Lower leg skin (tissue), 4 donors: ENCODE measurements around the gene SPRED2. TPM values are rescaled to one million over a fixed set of nuclear protein-coding genes. Genes with fewer than 3 reads are reported as not detected.

Experiments used
- DNase-seq, 2 donors: peaks; one replicate each; pipeline ENCODE4 v3.0.0-alpha.2; 2019; ENCODE audit warnings: low spot score in 2 of 2
- H3K4me3 ChIP-seq: fragments of 200-600 bp; sonication (generic); 2 replicates; pipeline ENCODE4 v1.5.1; 2017; ENCODE audit warnings: mild to moderate bottlenecking, low read depth; ENCODE audit not compliant: poor library complexity, severe bottlenecking
- POLR2A ChIP-seq, 2 donors: fragments of 450-650 bp; IDR thresholded peaks; one replicate each; pipeline ENCODE4 v1.6.1; 2016 to 2017; ENCODE audit warnings: antibody characterized with exemption in 2 of 2, mild to moderate bottlenecking in 1 of 2, moderate library complexity in 1 of 2
- WGBS, 2 donors: methylation state at CpG; one replicate each; pipeline ENCODE4 v1.1.5; 2018; 5-methylcytosine and 5-hydroxymethylcytosine counted together
- intact Hi-C: fragments of 100-400 bp; cut with DNase I; formaldehyde crosslinking; loops from one replicate; pipeline ENCODE4 v1.15.0; 2023; ENCODE audit warnings: low total_unique reads
- total RNA-seq, 4 donors: library from RNA; depleted of rRNA; stranded (reverse); fragments of >200 nt; gene quantifications; one replicate each; pipeline ENCODE4 v1.1.0, GENCODE V29; 2016
- TF ChIP-seq, protein P1 (sequence below), 3 donors: fragments of 450-650 bp; IDR thresholded peaks; one replicate each; pipeline ENCODE4 v1.5.1; 2016; ENCODE audit warnings: antibody characterized with exemption in 3 of 3, mild to moderate bottlenecking in 3 of 3, moderate library complexity in 2 of 3

The SPRED2 gene
- total RNA-seq, 4 donors from 2014 or later = 14.5 to 21.7 (median 16.6) TPM

DNA sequence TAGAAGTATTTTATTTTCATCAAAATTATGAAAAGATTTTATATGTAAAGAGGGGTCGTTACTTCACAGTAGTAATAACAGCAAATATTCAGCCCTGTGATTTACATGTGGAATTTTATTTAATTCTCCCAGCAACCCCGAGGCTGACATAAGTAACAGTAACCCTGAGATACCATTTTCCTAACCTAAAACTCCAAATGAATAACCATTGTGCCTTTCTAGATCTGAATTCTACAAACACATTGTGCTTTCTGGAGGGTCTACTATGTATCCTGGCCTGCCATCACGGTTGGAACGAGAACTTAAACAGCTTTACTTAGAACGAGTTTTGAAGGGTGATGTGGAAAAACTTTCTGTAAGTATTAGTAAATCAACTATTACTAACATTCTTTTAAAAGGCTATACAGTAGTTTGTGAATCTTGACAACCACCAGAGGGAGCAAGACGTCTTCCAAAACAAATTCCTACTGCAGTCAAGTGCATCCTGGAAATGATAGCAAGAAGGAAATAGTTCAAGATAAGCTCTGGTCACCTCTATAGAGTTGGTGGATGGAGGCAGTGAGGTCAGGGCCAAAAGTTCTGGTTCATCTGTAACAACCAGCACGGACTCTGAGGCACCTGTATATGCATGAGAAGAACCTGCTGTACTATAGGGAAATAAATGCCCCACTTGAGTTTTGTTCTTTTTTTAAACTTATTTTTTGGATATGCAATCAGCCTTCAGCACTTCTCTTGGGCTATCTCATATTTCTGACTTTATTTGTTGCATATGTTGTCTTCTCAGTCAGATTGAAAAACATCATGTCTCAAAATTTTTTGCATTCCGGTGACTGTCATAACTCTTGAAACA, 167.4 kb downstream of the SPRED2 start:
- TF ChIP-seq POLR2A (IDR thresholded peaks at IDR 0.05) = no peak

DNA sequence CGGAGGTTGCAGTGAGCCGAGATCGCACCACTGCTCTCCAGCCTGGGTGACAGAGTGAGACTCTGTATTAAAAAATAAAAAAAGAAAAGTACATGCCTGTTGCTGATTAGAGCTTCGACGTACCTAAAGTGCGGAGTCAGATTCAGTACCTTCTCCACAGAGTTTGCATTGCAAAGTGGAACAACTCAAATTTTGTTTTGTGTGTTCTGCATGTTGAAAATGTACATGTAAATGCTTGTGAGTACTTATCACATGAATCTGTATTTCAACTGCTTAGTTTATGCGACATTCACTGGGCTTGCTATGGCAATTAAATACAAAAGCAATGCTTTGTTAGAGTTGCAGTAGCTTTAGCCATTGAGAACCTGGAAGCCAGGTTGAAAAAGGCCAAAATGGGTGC, 168.4 kb downstream of the SPRED2 start:
- WGBS, 2 donors = 78 to 95% methylated on average over 7 of the region's 7 CpGs
- intact Hi-C loops = no loop called here
- no peak overlapping the region for H3K4me3 ChIP-seq
- no peak for DNase-seq
- TF ChIP-seq, protein P1, sequence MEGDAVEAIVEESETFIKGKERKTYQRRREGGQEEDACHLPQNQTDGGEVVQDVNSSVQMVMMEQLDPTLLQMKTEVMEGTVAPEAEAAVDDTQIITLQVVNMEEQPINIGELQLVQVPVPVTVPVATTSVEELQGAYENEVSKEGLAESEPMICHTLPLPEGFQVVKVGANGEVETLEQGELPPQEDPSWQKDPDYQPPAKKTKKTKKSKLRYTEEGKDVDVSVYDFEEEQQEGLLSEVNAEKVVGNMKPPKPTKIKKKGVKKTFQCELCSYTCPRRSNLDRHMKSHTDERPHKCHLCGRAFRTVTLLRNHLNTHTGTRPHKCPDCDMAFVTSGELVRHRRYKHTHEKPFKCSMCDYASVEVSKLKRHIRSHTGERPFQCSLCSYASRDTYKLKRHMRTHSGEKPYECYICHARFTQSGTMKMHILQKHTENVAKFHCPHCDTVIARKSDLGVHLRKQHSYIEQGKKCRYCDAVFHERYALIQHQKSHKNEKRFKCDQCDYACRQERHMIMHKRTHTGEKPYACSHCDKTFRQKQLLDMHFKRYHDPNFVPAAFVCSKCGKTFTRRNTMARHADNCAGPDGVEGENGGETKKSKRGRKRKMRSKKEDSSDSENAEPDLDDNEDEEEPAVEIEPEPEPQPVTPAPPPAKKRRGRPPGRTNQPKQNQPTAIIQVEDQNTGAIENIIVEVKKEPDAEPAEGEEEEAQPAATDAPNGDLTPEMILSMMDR (IDR thresholded peaks at IDR 0.05) = no peak
- TF ChIP-seq POLR2A (IDR thresholded peaks at IDR 0.05) = no peak

More for the DNA sequence above, 167.4 kb downstream of the SPRED2 start:
- 42 to 44% methylated on average over 8 of the region's 8 CpGs for WGBS, 2 donors
- intact Hi-C loops = loop anchor here (5.0 kb wide), 1 partner anchor 287 kb away; no protein-coding TSS in a partner anchor
- peak in 1 of 2 donors; percentile 24 for DNase-seq
- no peak overlapping the region for H3K4me3 ChIP-seq

DNA sequence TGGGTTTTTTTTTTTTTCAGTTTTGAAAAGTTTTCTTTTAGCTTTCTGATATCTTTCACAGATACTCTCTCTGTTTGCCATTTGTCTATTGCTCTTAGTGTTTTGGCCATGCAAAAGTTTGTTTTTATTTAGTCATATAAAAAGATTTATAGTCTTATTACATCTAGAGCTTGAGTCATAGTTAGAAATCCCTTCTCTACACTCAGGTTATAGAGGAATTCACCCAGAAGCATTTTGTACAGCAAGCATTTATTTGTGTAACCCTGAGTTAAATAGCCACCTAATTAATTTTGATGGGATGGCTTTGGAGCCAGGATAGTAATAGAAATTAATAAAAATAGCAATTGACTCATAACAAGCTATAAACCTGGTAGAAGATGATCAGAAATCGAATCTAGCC, 169.1 kb downstream of the SPRED2 start:
- H3K4me3 ChIP-seq = no peak overlapping the region
- TF ChIP-seq POLR2A (IDR thresholded peaks at IDR 0.05) = no peak
- intact Hi-C loops = no loop called here
- DNase-seq = no peak
- 73 to 76% methylated on average over 1 of the region's 1 CpG for WGBS, 2 donors

DNA sequence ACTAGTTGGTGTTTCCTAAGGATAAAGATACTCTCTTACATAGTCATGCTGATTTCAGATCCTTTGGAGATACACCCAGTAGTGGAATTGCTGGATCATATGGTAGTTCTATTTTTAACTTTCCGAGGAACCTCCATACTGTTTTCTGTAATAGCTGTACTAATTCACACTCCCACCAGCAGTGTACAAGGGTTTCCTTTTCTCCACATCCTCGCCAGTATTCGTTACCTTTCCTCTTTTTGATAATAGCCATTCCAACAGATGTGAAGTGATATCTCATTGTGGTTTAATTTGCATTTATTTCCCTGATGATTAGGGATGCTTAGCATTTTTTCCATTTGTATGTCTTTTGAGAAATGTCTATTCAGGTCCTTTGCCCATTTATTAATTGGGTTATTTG, 170.7 kb downstream of the SPRED2 start:
- no peak for TF ChIP-seq POLR2A (IDR thresholded peaks at IDR 0.05)
- TF ChIP-seq, protein P1 (IDR thresholded peaks at IDR 0.05) = no peak
- H3K4me3 ChIP-seq = no peak overlapping the region
- no peak for DNase-seq
- intact Hi-C loops = no loop called here
- 73 to 83% methylated on average over 3 of the region's 3 CpGs for WGBS, 2 donors

Other genes with a start within 250 kb of the SPRED2 start
- gene ACTR2, start 204.8 kb downstream of the SPRED2 start, total RNA-seq = 10 to 100 TPM; 44.1 to 58.7 (median 50.9) TPM